8988T (cell line): ENCODE results near the gene ZBTB34.
"Not testable (repeated sequence)": the region's sequence is repeated elsewhere in the genome, so short reads cannot be mapped to it uniquely, and the experiment has no call there.

Experiments used
- DNase-seq: peaks from one replicate; pipeline ENCODE4 v3.0.0; 2011

The ZBTB34 gene

DNA sequence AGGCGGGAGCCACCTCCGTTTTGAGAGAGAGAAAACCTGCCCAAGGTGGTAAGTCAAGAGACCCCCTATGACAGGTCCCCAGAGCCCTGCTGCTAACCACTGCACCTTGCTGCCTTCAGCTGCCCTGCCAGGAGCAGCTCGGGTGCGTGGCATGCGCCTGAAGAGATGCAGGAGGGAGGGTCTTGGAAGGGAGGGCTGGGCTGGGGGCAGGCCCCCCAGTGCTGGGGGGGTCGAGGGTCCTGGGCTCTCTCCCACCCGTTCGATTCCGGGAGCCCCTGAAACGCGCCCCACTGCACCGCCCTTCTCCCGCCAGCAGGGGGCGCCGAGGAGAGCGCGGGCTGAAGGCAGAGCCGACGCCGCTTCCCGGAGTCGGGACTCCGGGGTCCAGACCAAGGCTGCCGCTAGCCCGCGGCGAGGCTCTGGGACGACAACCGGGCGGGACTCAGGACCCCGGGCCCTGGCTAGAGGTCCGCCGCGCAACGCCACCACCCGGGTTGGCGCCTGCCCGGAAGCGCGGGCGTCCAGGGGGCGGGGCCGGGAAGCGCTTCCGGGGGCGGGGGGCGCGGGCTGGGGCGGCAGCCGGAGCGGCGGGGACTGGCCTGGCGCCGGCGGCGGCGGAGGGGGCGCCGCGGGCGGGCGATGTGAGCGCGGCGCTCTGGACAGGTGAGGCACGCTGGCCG is at the start of gene ZBTB34:
Gene ZBTB34, plus strand, starts transcription at position 563 of the 680 bp plus-strand sequence. CDS start 18,761 bp downstream, outside the sequence.
- DNase-seq: peak; percentile 55

DNA sequence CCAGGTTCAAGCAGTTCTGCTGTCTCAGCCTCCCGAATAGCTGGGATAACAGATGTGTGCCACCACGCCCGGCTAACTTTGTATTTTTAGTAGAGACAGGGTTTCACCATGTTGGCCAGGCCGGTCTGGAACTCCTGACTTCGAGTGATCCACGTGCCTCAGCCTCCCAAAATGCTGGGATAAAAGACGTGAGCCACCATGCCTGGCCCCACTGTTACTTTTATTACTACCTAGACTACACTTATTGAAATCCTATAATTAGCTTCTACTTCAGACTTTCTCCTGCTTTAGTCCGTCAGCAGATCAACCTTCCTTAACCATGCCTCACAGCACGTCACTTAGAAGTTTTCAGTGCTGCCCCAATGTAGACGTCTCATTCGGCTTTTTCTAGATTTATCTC is 47.4 kb upstream of the ZBTB34 start:
- no peak for DNase-seq

DNA sequence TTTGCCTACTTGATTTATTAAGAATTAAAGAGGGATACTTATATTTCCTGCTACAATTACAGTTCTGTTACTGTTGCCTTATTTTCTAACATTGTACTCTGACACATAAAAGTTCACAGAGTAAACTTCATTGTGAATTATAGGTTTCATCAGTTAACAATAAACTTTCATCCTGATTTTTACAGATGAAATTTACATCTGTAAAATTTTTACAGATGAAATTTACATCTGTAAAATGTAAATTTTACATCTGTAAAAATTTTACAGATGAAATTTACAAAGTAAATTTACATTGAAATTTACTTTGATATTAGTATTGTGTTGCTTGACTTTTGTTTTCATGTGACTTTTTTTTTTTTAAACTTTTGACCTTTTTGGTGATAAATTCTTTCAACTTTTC is 46.3 kb upstream of the ZBTB34 start:
- DNase-seq: no peak

GRCh38 chr9:126817615-126818014 is 42.8 kb upstream of the ZBTB34 start:
- DNase-seq: not testable (repeated sequence)

- no peak for DNase-seq
Observed at GRCh38 chr9:126818482-126818881, 42.0 kb upstream of the ZBTB34 start.

DNA sequence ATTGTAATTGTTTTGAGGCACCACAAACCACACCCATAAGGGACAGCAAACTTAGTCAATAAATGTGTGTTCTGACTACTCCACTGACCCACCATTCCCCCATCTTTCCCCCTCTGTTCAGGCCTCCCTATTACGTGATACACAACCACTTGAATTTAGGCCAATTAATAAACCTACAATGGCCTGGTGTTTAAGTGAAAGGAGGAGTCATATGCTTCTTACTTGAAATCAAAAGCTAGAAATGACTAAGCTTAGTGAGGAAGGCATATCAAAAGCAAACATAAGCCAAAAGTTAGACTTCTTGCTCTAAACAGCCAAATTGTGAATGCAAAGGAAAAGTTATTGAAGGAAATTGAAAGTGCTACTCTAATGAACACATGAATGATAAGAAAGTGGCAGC is 41.0 kb upstream of the ZBTB34 start:
- no peak for DNase-seq

GRCh38 chr9:126822278-126822677 is 38.2 kb upstream of the ZBTB34 start:
- no peak for DNase-seq

DNA sequence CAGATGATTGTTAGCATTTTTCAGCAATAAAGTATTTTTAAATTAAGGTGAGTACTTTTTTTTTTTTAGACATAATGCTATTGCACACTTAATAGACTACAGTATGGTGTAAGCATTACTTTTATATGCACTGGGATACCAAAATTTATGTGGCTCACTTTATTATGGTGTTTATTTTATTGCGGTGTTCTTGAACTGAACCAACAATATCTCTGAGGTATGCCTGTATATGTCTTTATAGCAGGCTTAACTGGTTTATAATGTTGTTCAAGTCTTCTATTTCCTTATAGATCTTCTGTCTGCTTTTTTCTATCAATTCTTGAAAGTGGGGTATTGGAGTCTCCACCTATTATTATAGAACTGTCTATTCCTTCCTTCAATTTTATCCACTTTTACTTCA is 37.6 kb upstream of the ZBTB34 start:
- no peak for DNase-seq

- not testable (repeated sequence) for DNase-seq
Observed at GRCh38 chr9:126824052-126824451, 36.4 kb upstream of the ZBTB34 start.

DNA sequence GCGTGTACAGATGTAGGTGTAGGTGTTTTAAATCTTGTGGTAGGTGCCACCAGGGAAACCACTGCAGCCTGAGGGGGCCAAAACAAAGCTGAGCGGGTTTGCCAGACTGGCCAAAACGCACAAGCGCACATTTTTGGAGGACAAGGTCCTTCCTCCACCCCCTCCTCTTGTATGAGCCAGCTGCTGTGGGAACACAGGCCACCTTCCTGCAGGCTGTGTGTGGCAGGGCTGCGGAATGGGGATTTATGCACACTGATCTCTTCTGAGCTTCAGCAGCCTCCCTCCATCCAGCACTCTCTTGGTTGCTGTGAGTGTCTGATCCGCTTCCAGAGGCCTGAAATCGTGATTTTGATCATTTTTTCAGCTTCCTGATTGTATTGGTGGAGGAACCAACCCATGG is 33.2 kb upstream of the ZBTB34 start:
- no peak for DNase-seq

DNA sequence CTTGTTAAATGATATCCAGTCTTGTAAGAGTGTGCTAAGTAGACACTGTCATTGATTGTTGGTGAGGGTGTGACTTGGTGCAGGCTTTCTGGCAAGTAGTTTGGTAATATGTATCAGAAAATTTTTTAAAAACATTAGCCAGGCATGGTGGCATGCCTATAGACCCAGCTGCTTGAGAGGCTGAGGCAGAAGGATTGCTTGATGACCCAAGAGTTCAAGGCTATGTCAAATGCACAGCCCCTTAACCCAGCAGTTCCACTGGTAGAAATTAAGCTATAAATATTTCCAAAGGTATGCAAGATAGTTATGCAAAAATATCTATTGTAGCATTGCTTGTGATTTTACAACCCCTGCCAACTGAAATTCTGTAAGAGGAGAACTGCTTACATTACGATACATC is 31.4 kb upstream of the ZBTB34 start:
- no peak for DNase-seq

DNA sequence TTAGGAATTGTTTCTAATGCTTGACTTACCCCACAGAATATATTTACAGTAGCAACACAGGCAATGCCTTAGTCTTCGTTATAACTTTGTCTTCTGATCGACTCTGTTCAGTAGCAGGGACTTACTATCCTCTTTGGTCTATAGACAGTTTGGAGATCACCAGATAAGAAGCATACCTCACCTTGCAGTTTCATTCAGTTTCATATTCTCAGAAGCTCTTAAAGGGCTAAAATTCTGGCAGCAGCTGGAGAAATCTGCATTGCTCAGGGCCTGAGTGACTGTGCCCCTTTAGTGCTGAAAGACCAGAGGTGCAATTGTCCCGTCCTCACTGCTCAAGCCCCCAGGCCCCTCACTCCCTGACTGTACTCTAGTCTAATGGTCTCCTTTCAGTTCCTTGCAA is 29.6 kb upstream of the ZBTB34 start:
- no peak for DNase-seq

GRCh38 chr9:126832440-126832839 is 28.0 kb upstream of the ZBTB34 start:
- no peak for DNase-seq

DNA sequence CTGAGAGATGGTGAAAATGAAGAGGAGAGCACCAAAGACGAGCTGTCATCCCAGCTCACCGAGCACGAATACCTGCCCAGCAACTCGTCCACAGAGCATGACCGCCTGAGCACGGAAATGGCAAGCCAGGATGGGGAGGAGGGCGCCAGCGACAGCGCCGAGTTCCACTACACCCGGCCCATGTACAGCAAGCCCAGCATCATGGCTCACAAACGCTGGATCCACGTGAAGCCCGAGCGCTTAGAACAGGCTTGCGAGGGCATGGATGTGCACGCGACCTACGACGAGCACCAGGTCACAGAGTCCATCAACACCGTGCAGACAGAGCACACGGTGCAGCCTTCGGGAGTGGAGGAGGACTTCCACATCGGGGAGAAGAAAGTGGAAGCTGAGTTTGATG is 27.4 kb upstream of the ZBTB34 start:
- DNase-seq: no peak

DNA sequence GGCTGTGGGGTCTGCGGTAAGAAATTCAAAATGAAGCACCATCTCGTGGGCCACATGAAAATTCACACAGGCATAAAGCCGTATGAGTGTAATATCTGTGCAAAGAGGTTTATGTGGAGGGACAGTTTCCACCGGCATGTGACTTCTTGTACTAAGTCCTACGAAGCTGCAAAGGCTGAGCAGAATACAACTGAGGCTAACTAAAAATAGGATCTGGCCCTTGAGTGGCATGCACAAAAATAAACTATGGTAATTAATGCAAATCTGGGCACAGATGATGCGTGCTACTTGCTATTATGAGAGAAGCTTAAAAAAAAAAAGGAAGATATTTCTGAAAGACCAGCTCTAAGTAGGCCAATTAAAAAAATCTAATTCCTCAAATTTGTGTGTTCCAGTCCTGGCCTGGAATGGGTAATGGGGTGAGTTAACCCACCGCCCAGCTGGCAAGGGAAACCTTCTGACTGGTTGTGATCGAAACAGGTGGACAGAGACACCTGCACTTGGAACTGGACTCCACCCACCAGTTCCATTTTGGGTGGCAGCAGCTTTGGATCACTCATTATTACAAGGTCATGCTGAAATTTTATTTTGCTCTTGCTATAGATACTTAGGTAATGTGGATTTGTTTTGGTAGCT is 26.6 kb upstream of the ZBTB34 start:
- no peak for DNase-seq

GRCh38 chr9:126834672-126835071 is 25.8 kb upstream of the ZBTB34 start:
- DNase-seq: no peak

DNA sequence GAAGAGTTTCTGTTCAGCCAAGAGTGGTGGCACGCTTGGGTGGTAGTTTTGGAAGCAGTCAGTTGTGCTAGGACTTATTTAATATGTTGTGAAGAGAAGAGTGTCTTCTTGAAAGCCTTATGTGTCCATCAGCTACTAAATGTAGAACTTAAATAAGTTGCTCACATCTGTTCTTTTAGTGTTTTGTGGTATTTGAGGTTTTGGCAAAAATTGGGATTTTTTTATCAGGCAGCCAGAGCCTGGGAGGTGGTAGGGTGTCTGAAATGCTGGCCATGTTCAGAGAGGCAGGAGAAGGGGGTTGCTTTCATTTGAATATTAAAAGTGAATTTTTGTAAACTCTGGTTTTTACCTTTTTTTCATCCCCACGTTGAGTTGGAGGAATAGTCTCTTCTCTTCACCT is 24.2 kb upstream of the ZBTB34 start:
- no peak for DNase-seq

DNA sequence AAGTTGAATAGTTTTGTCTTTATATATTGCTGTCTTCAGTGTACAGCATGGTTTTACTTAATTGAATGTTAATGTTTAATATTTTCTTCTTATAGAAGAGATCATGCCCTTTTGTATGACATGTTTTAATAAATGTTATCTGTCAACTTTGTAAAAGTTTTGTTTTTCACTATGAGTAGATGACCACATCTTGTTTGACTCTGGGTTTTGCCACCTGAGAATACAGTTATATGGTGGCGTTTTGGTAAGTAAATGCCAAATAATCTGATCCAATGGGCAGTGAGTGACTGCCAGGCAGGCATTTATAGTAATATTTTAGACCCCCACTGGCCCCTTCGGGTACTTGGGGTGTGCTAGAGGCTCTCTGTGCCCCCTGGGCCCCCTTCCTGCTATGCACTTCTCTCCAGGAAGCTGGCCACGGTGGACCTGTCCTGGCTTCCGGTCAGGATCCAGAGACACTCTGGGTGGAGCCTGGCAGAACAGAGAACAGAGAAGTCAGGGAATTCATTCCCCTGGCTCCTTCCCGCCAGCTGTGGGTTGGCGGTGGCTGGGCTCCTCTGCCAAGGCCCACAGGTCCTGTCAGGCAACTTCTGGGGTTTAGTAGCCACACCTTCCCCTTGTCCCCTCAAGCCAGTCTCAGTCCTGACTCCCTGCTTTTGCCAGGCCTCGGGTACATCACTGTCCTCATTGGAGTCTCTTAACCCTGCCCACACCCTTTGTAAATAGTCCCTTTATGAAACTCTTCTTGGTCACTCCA is 22.2 kb upstream of the ZBTB34 start:
- DNase-seq: no peak

GRCh38 chr9:126838895-126839294 is 21.5 kb upstream of the ZBTB34 start:
- no peak for DNase-seq

GRCh38 chr9:126839301-126839700 is 21.1 kb upstream of the ZBTB34 start:
- no peak for DNase-seq

GRCh38 chr9:126842220-126842842 is 18.1 kb upstream of the ZBTB34 start:
- no peak for DNase-seq

GRCh38 chr9:126842977-126843799 is 17.3 kb upstream of the ZBTB34 start:
- no peak for DNase-seq

DNA sequence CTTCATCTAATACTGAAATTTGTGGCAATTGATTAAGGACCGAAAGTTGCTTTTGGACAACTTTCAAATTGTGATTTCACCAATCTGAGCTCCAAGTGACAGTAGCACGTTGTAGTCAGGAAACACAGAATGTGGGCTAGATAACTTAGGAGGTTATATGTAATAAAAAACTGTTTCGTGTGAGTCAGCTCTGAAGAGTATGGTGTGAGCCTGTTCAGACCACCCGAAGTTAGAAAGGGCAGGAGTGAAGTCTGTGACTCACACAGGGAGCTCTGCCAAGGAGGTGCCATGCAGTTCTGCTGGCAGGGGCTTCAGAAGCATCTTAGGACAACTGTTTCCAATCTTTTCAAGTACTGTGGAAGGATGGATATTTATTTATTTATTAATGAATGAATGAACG is 16.4 kb upstream of the ZBTB34 start:
- DNase-seq: no peak
